C4-2B (cell line): Measurements from ENCODE around the gene KCNJ13.

Experiments
- CTCF ChIP-seq: fragments of 450-650 bp; conservative IDR thresholded peaks from 2 replicates; pipeline ENCODE4 v1.5.1; 2017; ENCODE audit warnings: mild to moderate bottlenecking
- ZFX ChIP-seq: fragments of 450-650 bp; IDR thresholded peaks from 2 replicates; pipeline ENCODE4 v1.6.1; 2017

GRCh38 chr2:232721882-232722281 lies 54.5 kb downstream of the KCNJ13 start:
- no peak for TF ChIP-seq CTCF
- TF ChIP-seq ZFX, result no peak
